ENCODE results near the gene DUOX1.

Gene DUOX1

DNA sequence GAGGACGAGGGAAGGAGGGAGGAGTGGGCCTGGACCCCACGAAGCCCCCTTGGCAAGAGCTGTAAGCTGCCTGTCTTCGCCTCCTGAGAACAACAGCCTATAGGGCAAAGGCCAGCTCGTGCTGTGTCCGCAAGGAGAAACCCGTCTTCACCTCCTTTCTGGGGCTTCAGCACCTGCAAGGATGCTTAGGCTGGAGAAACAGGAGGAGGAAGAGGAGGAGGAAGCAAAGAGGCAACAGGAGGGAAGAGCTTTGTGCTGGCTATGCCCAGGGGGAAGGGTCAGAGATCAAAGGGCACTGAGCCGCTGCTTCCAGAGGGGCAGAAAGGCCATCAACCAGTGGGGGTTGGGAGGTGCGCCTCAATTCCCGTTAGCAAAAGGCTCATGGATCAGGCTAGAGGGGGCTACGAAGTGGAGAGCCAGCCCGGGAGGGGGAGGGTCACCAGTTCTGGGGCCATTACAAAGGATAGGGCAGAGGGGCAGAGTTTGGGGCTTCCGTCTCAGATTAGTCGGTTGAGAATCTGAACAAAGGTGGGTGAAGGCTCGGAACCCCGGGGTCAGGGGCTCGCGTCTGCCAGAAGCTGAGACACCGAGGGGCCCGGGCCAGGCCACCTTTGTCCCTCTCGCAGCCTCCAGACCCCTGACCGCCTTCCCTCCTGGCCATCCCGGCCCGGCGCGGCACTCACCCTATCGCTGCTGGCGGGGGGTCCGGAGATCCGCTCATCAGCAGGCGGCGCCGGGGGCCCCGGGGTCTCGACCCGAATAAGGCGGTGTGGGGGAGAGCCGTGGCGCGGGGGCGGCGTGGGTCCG lies 57.2 kb downstream of the DUOX1 start:
- no CpG with 5 or more reads among the region's 42 CpGs for WGBS (ENCODE audit: extremely low coverage, insufficient coverage, insufficient read length)
- Histone ChIP-seq H4K8ac (ENCODE audit: low read depth, low read length) (no peak overlapping the region), H3K9ac (ENCODE audit: low read length) (no peak overlapping the region), H3K4ac (ENCODE audit: low read depth, low read length) (no peak overlapping the region), H2BK12ac (ENCODE audit: low read length) (peak overlapping the region; percentile 25), H3K14ac (ENCODE audit: low read length) (peak overlapping the region; percentile 23), H3K4me1 (ENCODE audit: control insufficient read depth in 1 of 2, insufficient read depth in 2 of 2, low read length in 2 of 2) (peaks cover 26 to 29% of the 10 kb centered on the region in 2 experiments), H4K12ac (ENCODE audit: low read depth, low read length) (no peak overlapping the region), H3K79me1 (ENCODE audit: low read length) (peaks cover 4% of the 10 kb centered on the region), H3K23ac (ENCODE audit: low read length) (no peak overlapping the region), H2BK120ac (ENCODE audit: insufficient read depth, low read length, poor library complexity) (no peak overlapping the region), H3K18ac (ENCODE audit: low read length) (no peak overlapping the region), H3K4me2 (ENCODE audit: low read length) (peak overlapping the region; percentile 56), H2BK5ac (ENCODE audit: low read depth, low read length, poor library complexity) (no peak overlapping the region), H3K27ac (ENCODE audit: low read depth, low read length) (no peak overlapping the region), H3K79me2 (ENCODE audit: control insufficient read depth, insufficient read depth, low read length, poor library complexity) (no peaks in the 10 kb centered on the region), H3K36me3 (ENCODE audit: control insufficient read depth in 1 of 2, insufficient read depth in 2 of 2, low read length in 2 of 2) (peaks cover 0 to under 1% of the 10 kb centered on the region in 2 experiments), H4K91ac (ENCODE audit: low read depth, low read length) (no peak overlapping the region), H3K27me3 (ENCODE audit: insufficient read depth, low read length) (no peaks in the 10 kb centered on the region), H3K4me3 (ENCODE audit: low read depth, low read length) (peak overlapping the region; percentile 72), H2AK5ac (ENCODE audit: low read length) (no peak overlapping the region), H3K9me3 (ENCODE audit: insufficient read depth, low read depth, low read length) (no peaks in the 10 kb centered on the region), H2AFZ (ENCODE audit: insufficient read depth, low read length, poor library complexity) (peak overlapping the region; percentile 3)
- DNase-seq, result peak in 1 of 2 donors; percentile 26

DNA sequence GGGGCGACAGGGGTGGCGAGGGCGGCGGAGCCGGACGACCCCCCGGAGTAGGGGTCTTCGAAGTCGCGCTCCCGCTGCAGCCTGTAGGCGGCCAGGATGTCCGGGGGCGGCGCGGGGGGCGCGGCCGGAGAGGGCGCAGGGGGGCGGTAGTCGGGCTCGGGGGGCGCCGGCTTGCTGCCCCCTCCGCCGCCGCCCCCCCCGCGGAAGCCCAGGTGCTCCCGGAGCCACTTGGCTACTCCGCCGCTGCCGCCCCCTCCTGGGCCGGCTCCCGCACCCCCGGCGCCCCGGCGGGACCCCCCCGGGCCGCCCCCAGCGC lies 57.7 kb downstream of the DUOX1 start:
- no peaks in the 10 kb centered on the region for H3K79me2 ChIP-seq (ENCODE audit: control insufficient read depth, insufficient read depth, low read length, poor library complexity)
- H3K9me3 ChIP-seq (ENCODE audit: insufficient read depth, low read depth, low read length), result no peaks in the 10 kb centered on the region
- peak overlapping the region; percentile 48 for H4K91ac ChIP-seq (ENCODE audit: low read depth, low read length)
- no peaks in the 10 kb centered on the region for H3K27me3 ChIP-seq (ENCODE audit: insufficient read depth, low read length)
- no peak for DNase-seq
- no peaks in the 10 kb centered on the region for H3K36me3 ChIP-seq (ENCODE audit: control insufficient read depth in 1 of 2, insufficient read depth in 2 of 2, low read length in 2 of 2)
- WGBS (ENCODE audit: extremely low coverage, insufficient coverage, insufficient read length), result no CpG with 5 or more reads among the region's 43 CpGs
- no peak overlapping the region for H3K4ac ChIP-seq (ENCODE audit: low read depth, low read length)
- H3K18ac ChIP-seq (ENCODE audit: low read length), result no peak overlapping the region
- H2BK120ac ChIP-seq (ENCODE audit: insufficient read depth, low read length, poor library complexity), result no peak overlapping the region
- no peak overlapping the region for H2AFZ ChIP-seq (ENCODE audit: insufficient read depth, low read length, poor library complexity)
- peaks cover 4% of the 10 kb centered on the region for H3K79me1 ChIP-seq (ENCODE audit: low read length)
- no peak overlapping the region for H2BK5ac ChIP-seq (ENCODE audit: low read depth, low read length, poor library complexity)
- H2BK12ac ChIP-seq (ENCODE audit: low read length), result no peak overlapping the region
- peak overlapping the region; percentile 72 for H3K4me3 ChIP-seq (ENCODE audit: low read depth, low read length)
- no peak overlapping the region for H3K14ac ChIP-seq (ENCODE audit: low read length)
- no peak overlapping the region for H3K9ac ChIP-seq (ENCODE audit: low read length)
- H4K12ac ChIP-seq (ENCODE audit: low read depth, low read length), result no peak overlapping the region
- no peak overlapping the region for H3K27ac ChIP-seq (ENCODE audit: low read depth, low read length)
- peak overlapping the region; percentile 56 for H3K4me2 ChIP-seq (ENCODE audit: low read length)
- no peak overlapping the region for H4K8ac ChIP-seq (ENCODE audit: low read depth, low read length)
- peaks cover 26 to 29% of the 10 kb centered on the region in 2 experiments for H3K4me1 ChIP-seq (ENCODE audit: control insufficient read depth in 1 of 2, insufficient read depth in 2 of 2, low read length in 2 of 2)
- no peak overlapping the region for H3K23ac ChIP-seq (ENCODE audit: low read length)
- no peak overlapping the region for H2AK5ac ChIP-seq (ENCODE audit: low read length)

DNA sequence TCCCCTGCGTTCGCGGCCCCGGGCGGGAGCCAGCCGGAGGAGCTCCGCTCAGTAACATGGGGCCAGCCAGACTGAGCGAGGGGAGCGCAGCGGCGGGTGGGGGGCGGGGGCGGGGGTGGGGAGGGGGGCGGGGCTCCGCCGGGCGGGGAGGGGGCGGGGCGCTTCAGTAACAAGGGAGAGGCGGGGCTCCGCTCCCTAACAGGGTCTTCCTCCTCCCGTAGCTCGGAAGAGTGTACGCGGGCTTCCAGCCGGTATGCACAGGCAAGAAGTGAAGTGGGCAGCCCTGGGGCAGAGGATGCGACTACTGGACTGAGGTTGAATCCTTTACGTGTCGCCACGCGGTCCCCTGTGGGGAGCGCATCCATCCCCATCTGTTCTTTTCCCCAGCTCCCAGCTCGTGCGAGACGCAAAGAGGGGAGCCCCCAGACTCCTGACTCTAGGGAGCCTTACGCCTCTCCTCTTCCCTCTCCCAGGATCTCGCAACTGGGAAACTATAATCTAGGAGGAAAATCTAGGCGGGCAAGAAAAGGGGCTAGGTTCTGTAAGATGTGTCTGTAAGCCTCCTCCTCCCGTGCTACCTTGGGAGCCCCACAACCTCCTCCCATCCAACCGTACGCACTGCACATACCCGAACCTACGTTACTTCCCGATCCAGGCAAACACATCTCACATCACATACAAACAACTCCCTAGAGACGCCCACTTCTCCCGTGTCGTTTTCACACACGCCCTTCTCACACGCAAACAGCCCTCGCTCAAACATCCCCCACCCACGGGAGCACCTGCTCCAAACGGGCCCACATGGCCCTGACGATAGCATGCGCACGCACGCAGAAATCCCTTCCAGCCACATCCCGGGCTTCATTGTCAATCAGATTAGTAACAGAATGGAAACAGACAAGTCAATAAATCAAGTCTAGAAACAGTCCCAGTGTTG lies 58.4 kb downstream of the DUOX1 start, which contains the start of gene SHF:
Gene SHF (minus strand): TSS at position 73 of the 937 bp plus-strand sequence. CDS start 15 bp downstream, at position 58.
- Histone ChIP-seq H3K79me2 (ENCODE audit: control insufficient read depth, insufficient read depth, low read length, poor library complexity) (no peaks in the 10 kb centered on the region), H3K14ac (ENCODE audit: low read length) (peak within 1 kb of the TSS; percentile 23), H4K8ac (ENCODE audit: low read depth, low read length) (peak within 1 kb of the TSS; percentile 36), H2AFZ (ENCODE audit: insufficient read depth, low read length, poor library complexity) (peak within 1 kb of the TSS; percentile 37), H3K79me1 (ENCODE audit: low read length) (peaks cover 4% of the 10 kb centered on the region), H3K27me3 (ENCODE audit: insufficient read depth, low read length) (no peaks in the 10 kb centered on the region), H3K36me3 (ENCODE audit: control insufficient read depth in 1 of 2, insufficient read depth in 2 of 2, low read length in 2 of 2) (no peaks in the 10 kb centered on the region), H2BK12ac (ENCODE audit: low read length) (peak within 1 kb of the TSS; percentile 25), H3K9ac (ENCODE audit: low read length) (no peak within 1 kb of the TSS), H4K91ac (ENCODE audit: low read depth, low read length) (peak within 1 kb of the TSS; percentile 48), H3K4me1 (ENCODE audit: control insufficient read depth in 1 of 2, insufficient read depth in 2 of 2, low read length in 2 of 2) (peaks cover 26 to 29% of the 10 kb centered on the region in 2 experiments), H4K12ac (ENCODE audit: low read depth, low read length) (no peak within 1 kb of the TSS), H3K18ac (ENCODE audit: low read length) (no peak within 1 kb of the TSS), H2AK5ac (ENCODE audit: low read length) (no peak within 1 kb of the TSS), H3K27ac (ENCODE audit: low read depth, low read length) (no peak within 1 kb of the TSS), H3K4me2 (ENCODE audit: low read length) (peak within 1 kb of the TSS; percentile 97), H2BK5ac (ENCODE audit: low read depth, low read length, poor library complexity) (no peak within 1 kb of the TSS), H3K9me3 (ENCODE audit: insufficient read depth, low read depth, low read length) (no peaks in the 10 kb centered on the region), H3K4me3 (ENCODE audit: low read depth, low read length) (peak within 1 kb of the TSS; percentile 72), H3K4ac (ENCODE audit: low read depth, low read length) (no peak within 1 kb of the TSS), H3K23ac (ENCODE audit: low read length) (no peak within 1 kb of the TSS), H2BK120ac (ENCODE audit: insufficient read depth, low read length, poor library complexity) (no peak within 1 kb of the TSS)
- WGBS (ENCODE audit: extremely low coverage, insufficient coverage, insufficient read length), result no CpG with 5 or more reads among the region's 57 CpGs
- DNase-seq, result peak in 1 of 2 donors; percentile 38

DNA sequence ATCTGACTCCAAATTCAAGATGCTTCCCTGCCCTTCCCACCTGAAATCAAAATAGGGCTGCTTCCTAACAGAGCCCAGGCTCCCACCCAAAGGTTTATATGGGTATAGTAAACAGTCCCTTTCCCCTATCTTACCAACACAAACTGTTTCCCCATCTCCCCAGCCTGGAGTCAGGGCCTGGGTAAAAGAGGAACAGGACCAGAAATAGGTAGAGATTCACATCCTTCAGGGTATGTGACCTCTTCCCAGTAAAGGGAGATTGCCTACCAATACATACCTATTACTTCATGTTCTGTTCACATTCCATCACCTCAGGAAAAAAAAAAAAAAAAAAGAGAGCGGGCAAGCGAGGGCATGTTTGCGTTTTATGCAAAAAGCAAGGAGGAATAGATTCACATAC lies 67.7 kb downstream of the DUOX1 start:
- no peak overlapping the region for H2AK5ac ChIP-seq (ENCODE audit: low read length)
- H2BK12ac ChIP-seq (ENCODE audit: low read length), result no peak overlapping the region
- no peaks in the 10 kb centered on the region for H3K9me3 ChIP-seq (ENCODE audit: insufficient read depth, low read depth, low read length)
- no peaks in the 10 kb centered on the region for H3K36me3 ChIP-seq (ENCODE audit: control insufficient read depth in 1 of 2, insufficient read depth in 2 of 2, low read length in 2 of 2)
- H3K4me3 ChIP-seq (ENCODE audit: low read depth, low read length), result no peak overlapping the region
- no peak overlapping the region for H3K18ac ChIP-seq (ENCODE audit: low read length)
- H4K8ac ChIP-seq (ENCODE audit: low read depth, low read length), result no peak overlapping the region
- no peak overlapping the region for H4K91ac ChIP-seq (ENCODE audit: low read depth, low read length)
- no peak overlapping the region for H3K9ac ChIP-seq (ENCODE audit: low read length)
- H3K79me2 ChIP-seq (ENCODE audit: control insufficient read depth, insufficient read depth, low read length, poor library complexity), result peaks cover 1% of the 10 kb centered on the region
- no peak overlapping the region for H3K23ac ChIP-seq (ENCODE audit: low read length)
- H2BK120ac ChIP-seq (ENCODE audit: insufficient read depth, low read length, poor library complexity), result no peak overlapping the region
- no peak overlapping the region for H4K12ac ChIP-seq (ENCODE audit: low read depth, low read length)
- no peak overlapping the region for H2BK5ac ChIP-seq (ENCODE audit: low read depth, low read length, poor library complexity)
- DNase-seq, result no peak
- no peak overlapping the region for H3K4me2 ChIP-seq (ENCODE audit: low read length)
- no peak overlapping the region for H3K27ac ChIP-seq (ENCODE audit: low read depth, low read length)
- H3K27me3 ChIP-seq (ENCODE audit: insufficient read depth, low read length), result no peaks in the 10 kb centered on the region
- WGBS (ENCODE audit: extremely low coverage, insufficient coverage, insufficient read length), result no CpG with 5 or more reads among the region's 3 CpGs
- H3K79me1 ChIP-seq (ENCODE audit: low read length), result peaks cover 4% of the 10 kb centered on the region
- H3K14ac ChIP-seq (ENCODE audit: low read length), result no peak overlapping the region
- no peak overlapping the region for H3K4ac ChIP-seq (ENCODE audit: low read depth, low read length)
- H2AFZ ChIP-seq (ENCODE audit: insufficient read depth, low read length, poor library complexity), result no peak overlapping the region
- H3K4me1 ChIP-seq (ENCODE audit: control insufficient read depth in 1 of 2, insufficient read depth in 2 of 2, low read length in 2 of 2), result no peaks in the 10 kb centered on the region

Data from trophoblast cell (in vitro differentiated cells and primary cell).